IPS-18a (cell line): Measurements from ENCODE around the gene ADCY10.
"Not testable (repeated sequence)": the region's sequence is repeated elsewhere in the genome, so short reads cannot be mapped to it uniquely, and the experiment has no call there.

Experiments
- H3K27ac ChIP-seq: one replicate; pipeline ENCODE4 v1.5.1; 2013; ENCODE audit warnings: low read length
- H3K27me3 ChIP-seq: one replicate; pipeline ENCODE4 v1.6.1; 2013; ENCODE audit warnings: mild to moderate bottlenecking, low read length; ENCODE audit not compliant: control insufficient read depth, insufficient read depth
- H3K36me3 ChIP-seq: one replicate; pipeline ENCODE4 v1.6.1; 2013; ENCODE audit warnings: low read depth, low read length; ENCODE audit not compliant: control insufficient read depth
- H3K4me1 ChIP-seq: one replicate; pipeline ENCODE4 v1.6.1; 2013; ENCODE audit warnings: low read depth, low read length; ENCODE audit not compliant: control insufficient read depth
- H3K4me3 ChIP-seq: one replicate; pipeline ENCODE4 v1.5.1; 2013; ENCODE audit warnings: low read length
- H3K9ac ChIP-seq: one replicate; pipeline ENCODE4 v1.6.1; 2013; ENCODE audit warnings: mild to moderate bottlenecking, low read length, moderate library complexity
- H3K9me3 ChIP-seq: one replicate; pipeline ENCODE4 v1.6.1; 2013; ENCODE audit warnings: low read depth, low read length; ENCODE audit not compliant: control insufficient read depth

Gene ADCY10

GRCh38 chr1:167905182-167905581, 8.8 kb downstream of the ADCY10 start:
- no peaks in the 10 kb centered on the region for H3K36me3 ChIP-seq
- H3K27me3 ChIP-seq: no peaks in the 10 kb centered on the region
- H3K4me3 ChIP-seq: no peak overlapping the region
- no peak overlapping the region for H3K9ac ChIP-seq
- H3K9me3 ChIP-seq: peaks cover 12% of the 10 kb centered on the region
- no peak overlapping the region for H3K27ac ChIP-seq
- H3K4me1 ChIP-seq: peaks cover 15% of the 10 kb centered on the region

- Histone ChIP-seq H3K4me1 (peaks cover 15% of the 10 kb centered on the region), H3K9ac (no peak overlapping the region), H3K27ac (no peak overlapping the region), H3K27me3 (no peaks in the 10 kb centered on the region), H3K9me3 (peaks cover 7% of the 10 kb centered on the region), H3K36me3 (no peaks in the 10 kb centered on the region), H3K4me3 (no peak overlapping the region)
Observed at GRCh38 chr1:167904652-167905130, 9.2 kb downstream of the ADCY10 start.

- no peaks in the 10 kb centered on the region for H3K36me3 ChIP-seq
- H3K4me1 ChIP-seq: peaks cover 15% of the 10 kb centered on the region
- H3K27ac ChIP-seq: no peak overlapping the region
- no peaks in the 10 kb centered on the region for H3K9me3 ChIP-seq
- H3K27me3 ChIP-seq: no peaks in the 10 kb centered on the region
- no peak overlapping the region for H3K9ac ChIP-seq
- H3K4me3 ChIP-seq: no peak overlapping the region
Observed at GRCh38 chr1:167900907-167901306, 13.0 kb downstream of the ADCY10 start.

GRCh38 chr1:167899253-167899681, 14.7 kb downstream of the ADCY10 start:
- no peaks in the 10 kb centered on the region for H3K27me3 ChIP-seq
- no peak overlapping the region for H3K27ac ChIP-seq
- H3K4me3 ChIP-seq: no peak overlapping the region
- H3K36me3 ChIP-seq: no peaks in the 10 kb centered on the region
- H3K4me1 ChIP-seq: no peaks in the 10 kb centered on the region
- H3K9ac ChIP-seq: no peak overlapping the region
- no peaks in the 10 kb centered on the region for H3K9me3 ChIP-seq

GRCh38 chr1:167898578-167899222, 15.2 kb downstream of the ADCY10 start:
- no peak overlapping the region for H3K9ac ChIP-seq
- no peaks in the 10 kb centered on the region for H3K27me3 ChIP-seq
- H3K4me3 ChIP-seq: no peak overlapping the region
- H3K36me3 ChIP-seq: no peaks in the 10 kb centered on the region
- H3K9me3 ChIP-seq: no peaks in the 10 kb centered on the region
- no peak overlapping the region for H3K27ac ChIP-seq
- H3K4me1 ChIP-seq: no peaks in the 10 kb centered on the region

- Histone ChIP-seq H3K27me3 (no peaks in the 10 kb centered on the region), H3K4me3 (no peak overlapping the region), H3K9me3 (no peaks in the 10 kb centered on the region), H3K27ac (no peak overlapping the region), H3K9ac (no peak overlapping the region), H3K4me1 (no peaks in the 10 kb centered on the region), H3K36me3 (no peaks in the 10 kb centered on the region)
Observed at GRCh38 chr1:167893798-167894197, 20.1 kb downstream of the ADCY10 start.

GRCh38 chr1:167890400-167890799, 23.5 kb downstream of the ADCY10 start:
- Histone ChIP-seq H3K27ac (no peak overlapping the region), H3K36me3 (no peaks in the 10 kb centered on the region), H3K9me3 (no peaks in the 10 kb centered on the region), H3K4me1 (no peaks in the 10 kb centered on the region), H3K27me3 (no peaks in the 10 kb centered on the region), H3K9ac (no peak overlapping the region), H3K4me3 (no peak overlapping the region)

- H3K9ac ChIP-seq, H3K4me3 ChIP-seq, H3K36me3 ChIP-seq, H3K9me3 ChIP-seq, H3K27me3 ChIP-seq, H3K4me1 ChIP-seq, H3K27ac ChIP-seq: not testable (repeated sequence)
Observed at GRCh38 chr1:167887187-167887586, 26.7 kb downstream of the ADCY10 start.

- Histone ChIP-seq H3K4me3 (no peak overlapping the region), H3K27ac (no peak overlapping the region), H3K36me3 (no peaks in the 10 kb centered on the region), H3K27me3 (no peaks in the 10 kb centered on the region), H3K4me1 (no peaks in the 10 kb centered on the region), H3K9ac (no peak overlapping the region), H3K9me3 (no peaks in the 10 kb centered on the region)
Observed at GRCh38 chr1:167882376-167882775, 31.6 kb downstream of the ADCY10 start.

- H3K4me1 ChIP-seq: no peaks in the 10 kb centered on the region
- H3K27ac ChIP-seq: no peak overlapping the region
- no peaks in the 10 kb centered on the region for H3K36me3 ChIP-seq
- H3K4me3 ChIP-seq: no peak overlapping the region
- no peaks in the 10 kb centered on the region for H3K9me3 ChIP-seq
- no peak overlapping the region for H3K9ac ChIP-seq
- no peaks in the 10 kb centered on the region for H3K27me3 ChIP-seq
Observed at GRCh38 chr1:167881786-167882185, 32.1 kb downstream of the ADCY10 start.

GRCh38 chr1:167881069-167881468, 32.9 kb downstream of the ADCY10 start:
- Histone ChIP-seq H3K9ac (no peak overlapping the region), H3K27ac (no peak overlapping the region)

GRCh38 chr1:167880580-167881021, 33.3 kb downstream of the ADCY10 start:
- Histone ChIP-seq H3K27ac (no peak overlapping the region), H3K27me3 (no peaks in the 10 kb centered on the region), H3K4me3 (no peak overlapping the region), H3K9me3 (no peaks in the 10 kb centered on the region), H3K4me1 (no peaks in the 10 kb centered on the region), H3K9ac (no peak overlapping the region), H3K36me3 (no peaks in the 10 kb centered on the region)

More at GRCh38 chr1:167881069-167881468, 32.9 kb downstream of the ADCY10 start:
- H3K4me1 ChIP-seq: no peaks in the 10 kb centered on the region
- no peak overlapping the region for H3K4me3 ChIP-seq
- no peaks in the 10 kb centered on the region for H3K36me3 ChIP-seq
- no peaks in the 10 kb centered on the region for H3K9me3 ChIP-seq
- H3K27me3 ChIP-seq: no peaks in the 10 kb centered on the region
